Activated gamma-delta T cell (primary cell): ENCODE results near the gene SPAG16.
"Not testable (repeated sequence)": the region's sequence is repeated elsewhere in the genome, so short reads cannot be mapped to it uniquely, and the experiment has no call there.

Experiments used
- DNase-seq: peaks from one replicate; lab custom pipeline; 2025; lab: John Stamatoyannopoulos, UW

Gene SPAG16

DNA sequence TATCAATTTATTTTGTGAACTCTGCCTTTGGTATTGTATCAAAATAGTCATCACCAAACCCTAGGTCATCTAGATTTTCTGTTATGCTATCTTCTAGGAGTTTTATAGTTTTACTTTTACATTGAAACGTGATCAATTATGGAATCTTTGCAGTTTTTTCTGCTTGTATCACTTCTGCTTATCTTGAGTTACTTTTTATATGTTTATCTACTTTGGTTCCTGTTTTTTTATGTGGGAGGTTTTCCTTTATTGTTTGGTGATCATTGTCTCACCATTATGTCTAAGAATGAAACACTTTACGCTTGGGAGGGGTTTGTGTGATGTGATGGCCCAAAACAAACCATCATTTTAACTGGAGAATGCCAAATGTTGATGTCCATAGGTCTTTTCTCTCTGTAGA lies 261.2 kb downstream of the SPAG16 start:
- DNase-seq = no peak

DNA sequence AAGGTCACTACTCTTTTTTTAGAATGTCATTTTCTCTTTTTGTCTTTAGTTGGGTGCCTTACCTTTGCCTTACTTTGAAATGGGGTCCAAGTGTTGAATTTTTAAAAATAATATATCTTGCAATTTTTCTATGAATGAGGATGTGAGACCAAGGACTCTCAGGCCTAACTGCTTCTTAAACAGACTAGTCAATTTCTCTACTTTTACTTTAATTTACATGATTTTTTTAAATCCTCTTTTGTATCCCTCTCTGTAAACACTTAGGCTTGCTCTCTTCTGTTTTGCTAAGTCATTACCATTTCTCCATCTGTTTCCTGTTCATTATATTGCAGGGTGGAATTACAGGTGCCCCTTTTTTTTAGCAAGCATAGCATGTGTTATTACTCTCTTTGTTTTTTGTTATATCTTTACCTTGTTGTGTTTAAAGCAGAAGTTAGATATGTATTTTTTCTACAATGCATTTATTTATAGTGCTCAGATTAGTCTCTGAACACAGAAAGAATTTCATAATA lies 261.8 kb downstream of the SPAG16 start:
- no peak for DNase-seq

DNA sequence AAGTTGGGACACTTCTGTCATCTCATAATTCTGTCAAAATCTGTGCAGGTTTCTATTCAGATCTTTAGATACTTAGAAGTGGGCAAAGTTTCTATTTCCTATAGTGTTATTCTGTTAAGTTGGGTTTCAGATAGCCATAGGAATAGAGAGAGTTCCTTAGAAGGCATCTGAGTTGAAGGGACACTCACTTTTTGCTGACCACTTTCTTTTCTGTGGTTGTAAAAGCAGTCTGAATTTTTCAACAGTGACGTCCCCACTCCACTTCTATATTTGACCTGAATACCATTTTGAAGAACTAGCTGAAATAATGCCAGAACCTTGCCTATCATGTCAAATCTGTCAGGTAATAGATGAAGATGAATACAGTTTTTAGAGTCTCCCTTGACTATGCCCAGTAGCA lies 267.3 kb downstream of the SPAG16 start:
- DNase-seq = no peak

DNA sequence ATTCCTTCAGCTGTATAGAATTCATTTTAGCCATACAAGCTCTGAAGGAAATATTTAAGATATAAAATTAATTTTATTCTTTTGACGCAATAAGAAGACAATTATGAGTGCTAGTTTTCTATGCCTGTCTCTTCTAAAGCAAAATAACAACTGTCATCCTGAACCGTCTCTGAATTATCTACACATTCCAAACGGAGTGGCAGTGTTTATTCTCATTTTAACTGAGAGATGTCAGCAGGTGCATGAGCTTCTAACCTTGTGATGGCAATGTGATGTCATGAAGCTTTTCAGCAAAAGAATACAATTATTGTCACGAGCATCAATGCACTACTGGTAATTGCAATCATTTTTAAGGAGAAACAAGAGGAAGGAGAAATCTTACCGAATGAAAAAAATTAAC lies 274.8 kb downstream of the SPAG16 start:
- DNase-seq = no peak

DNA sequence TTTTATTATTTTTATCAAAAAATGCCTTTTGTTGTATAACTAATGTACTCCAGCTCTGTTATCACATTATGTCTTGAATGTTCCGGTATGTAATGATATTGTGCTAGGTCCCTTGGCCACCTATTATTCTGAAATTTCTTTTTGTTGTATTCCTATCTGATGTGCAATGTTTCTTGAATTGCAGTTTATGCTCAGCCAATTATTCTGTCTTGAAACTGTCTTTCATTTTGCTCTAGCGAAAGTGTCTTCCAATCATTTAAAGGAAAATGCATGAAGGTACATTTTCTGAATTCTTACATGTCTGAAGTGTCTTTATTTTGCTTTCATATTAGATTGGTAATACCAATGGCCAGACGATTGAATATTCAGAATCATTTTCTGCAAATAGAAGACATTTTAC lies 277.5 kb downstream of the SPAG16 start:
- no peak for DNase-seq

DNA sequence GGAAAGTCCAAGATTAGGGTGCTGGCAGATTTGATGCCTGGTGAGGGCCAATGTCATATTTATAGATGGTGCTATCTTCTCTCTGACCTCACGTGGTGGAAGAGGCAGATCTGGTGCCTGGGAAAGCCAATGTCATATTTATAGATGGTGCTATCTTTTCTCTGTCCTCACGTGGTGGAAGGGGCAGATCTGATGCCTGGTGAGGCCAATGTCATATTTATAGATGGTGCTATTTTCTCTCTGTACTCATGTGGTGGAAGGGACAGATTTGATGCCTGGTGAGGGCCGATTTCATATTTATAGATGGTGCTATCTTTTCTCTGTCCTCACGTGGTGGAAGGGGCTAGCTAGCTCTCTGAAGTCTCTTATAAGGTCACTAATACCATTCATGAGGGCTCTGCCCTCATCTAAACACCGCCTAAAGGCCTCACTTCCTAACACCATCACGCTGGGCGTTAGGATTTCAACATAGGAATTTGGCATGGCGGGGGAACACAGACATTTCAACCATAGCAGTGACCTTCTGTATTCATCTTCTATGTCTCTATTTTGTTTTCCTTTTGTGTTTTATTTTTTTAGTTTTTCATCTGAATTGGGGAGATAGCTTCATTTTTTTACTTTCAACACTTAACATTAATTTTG lies 278.4 kb downstream of the SPAG16 start:
- DNase-seq = no peak

DNA sequence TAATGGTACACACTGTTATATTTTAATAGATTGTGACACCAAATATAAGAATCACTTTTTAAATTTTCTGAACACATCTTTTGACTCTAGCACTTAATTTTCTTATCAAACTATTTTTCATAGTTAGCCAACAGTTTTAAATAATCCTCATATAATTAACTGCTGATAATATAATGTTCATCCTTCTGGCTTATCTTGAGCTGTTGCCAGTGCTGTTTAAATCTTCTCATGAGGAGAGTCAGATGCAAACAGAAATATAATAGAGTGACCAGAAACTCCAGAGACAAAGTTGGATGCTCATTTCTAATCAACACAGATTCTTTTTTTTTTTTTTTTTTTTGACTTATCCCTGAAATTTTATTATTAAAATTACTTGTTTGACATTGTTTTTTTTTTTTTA lies 282.6 kb downstream of the SPAG16 start:
- DNase-seq = no peak

DNA sequence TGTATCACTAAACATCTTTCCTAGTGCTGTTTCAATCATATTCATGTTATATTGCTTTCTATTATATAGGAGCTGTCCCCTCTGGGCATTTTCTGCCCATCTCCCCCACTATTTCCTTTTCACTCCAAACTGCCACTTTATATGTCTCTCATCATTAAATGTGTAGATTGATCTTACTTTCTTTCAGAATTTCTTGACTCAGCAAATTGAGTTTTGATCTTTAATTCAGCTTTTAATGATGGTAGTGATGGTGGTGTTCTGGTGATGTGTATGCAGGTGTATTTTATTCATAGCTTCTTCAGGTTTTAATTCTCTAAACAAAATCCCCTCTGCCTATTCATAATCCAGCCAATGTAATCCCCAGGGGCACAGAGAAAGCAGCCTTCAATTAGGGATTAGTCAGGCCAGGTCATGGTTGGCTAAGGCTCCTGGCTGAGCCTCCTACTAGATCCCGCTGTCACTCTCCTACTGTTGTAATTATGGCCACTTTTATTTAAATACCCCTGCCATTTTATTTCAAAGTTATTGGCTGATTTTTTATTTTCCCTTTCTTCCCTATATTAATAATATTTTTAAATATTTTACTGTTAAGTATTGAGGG lies 325.4 kb downstream of the SPAG16 start:
- DNase-seq = no peak

DNA sequence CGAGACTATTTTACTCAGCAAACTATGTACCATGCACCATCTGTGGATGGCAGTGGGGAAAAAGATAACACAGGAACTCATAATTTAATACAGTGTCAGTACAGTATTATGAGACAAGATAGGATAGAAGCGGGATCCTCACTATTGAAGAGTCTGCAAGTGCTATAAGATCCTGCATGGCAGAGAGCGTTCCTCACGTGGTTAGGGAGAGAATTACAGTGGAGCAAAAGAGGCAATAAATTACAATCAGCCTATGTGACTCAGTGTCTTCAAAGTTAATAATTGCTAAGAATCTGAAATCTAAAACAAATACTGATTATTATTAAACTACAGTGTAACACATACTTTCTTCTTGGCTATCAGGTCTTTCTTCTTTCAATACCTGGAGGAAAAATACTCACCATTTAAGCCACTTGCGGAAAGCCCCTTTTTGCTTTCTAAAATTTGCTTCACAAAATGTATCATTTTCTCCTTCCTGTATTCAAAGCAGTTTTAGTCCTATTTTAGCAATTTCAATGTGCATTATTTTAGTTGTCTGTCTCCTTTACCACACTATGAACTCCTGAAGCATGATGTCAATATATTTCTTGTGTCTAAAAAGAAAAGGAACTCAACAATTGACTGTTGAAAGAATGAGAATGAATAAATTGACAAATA lies 342.9 kb downstream of the SPAG16 start:
- DNase-seq = no peak

DNA sequence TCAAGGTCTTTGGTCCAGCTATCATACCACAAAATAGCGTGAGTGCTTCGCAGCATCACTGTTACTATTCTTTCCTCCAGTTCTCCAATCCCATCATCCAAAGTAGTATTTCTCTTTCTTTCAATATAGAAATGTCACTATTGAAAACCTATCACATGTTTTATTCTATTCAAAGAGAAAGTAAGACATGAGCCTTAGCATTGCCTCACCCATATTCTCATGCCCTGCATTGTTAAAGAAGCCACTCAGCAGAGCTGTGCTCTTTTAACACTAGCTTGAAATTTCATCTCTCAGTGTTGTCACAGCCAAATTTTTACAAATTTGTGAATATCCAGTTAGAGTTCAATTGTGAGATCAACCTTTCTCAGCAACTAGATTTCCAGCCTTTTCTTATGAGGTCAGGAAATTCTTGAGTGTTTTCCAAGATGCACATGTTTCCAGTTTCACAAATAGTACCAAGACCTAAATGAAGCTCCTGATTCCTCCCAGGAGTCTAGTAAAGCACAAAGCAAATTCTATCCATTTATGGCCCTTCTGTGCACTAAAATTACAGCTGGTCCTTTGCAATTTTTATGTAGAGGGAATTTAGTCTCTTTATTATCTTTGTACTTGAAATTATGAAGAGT lies 343.7 kb downstream of the SPAG16 start:
- no peak for DNase-seq

DNA sequence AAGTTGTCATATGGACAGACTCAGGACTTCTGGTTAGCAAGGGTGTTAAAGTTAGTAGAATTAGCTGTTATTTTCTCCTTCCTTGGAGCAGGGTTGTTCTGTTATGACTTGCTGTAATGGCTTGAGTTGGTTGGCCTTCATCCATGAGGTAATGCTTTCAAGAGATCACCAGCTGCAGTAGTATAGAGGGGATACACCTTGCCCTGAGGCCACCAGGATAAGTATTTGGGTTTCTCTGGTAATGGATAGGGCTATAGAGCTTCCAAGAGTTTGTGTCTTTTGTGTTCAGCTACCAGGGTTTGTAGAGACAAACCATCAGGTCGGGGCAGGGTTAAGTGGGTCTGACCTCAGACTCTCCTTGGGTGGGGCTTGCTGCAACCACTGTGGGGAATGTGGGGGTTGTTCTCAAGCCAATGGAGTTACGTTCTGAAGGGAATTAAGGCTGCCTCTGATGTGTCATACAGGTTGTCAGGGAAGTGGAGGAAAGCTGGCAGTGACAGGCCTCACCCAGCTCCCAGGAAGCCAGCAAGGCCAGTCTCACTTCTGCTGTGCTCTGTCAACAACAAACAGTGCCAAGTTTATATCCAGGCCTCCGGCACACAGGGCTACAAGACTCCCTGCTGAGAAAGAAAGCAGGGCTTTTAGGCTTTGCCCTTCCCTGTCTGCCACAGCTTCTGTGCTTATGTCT lies 356.6 kb downstream of the SPAG16 start:
- DNase-seq = no peak

DNA sequence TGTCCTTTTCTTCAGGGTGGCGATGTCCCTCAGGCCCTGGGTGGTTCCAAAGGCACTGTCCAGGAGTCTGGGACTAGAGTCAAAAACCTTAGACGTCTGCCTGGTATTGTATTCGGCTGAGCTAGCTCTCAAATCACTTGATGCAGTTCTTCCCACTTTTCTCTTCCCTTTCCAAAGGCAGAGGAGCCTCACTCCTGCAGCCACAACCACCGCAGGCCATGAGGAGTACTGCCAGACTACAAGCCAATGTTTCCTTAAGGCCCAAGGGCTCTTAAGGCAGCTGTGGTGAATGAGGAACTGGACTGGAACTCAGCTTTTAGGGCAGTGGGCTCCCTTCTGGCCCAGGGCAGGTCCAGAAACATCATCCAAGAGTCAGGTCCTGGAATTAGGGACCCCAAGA lies 360.7 kb downstream of the SPAG16 start:
- DNase-seq = no peak

DNA sequence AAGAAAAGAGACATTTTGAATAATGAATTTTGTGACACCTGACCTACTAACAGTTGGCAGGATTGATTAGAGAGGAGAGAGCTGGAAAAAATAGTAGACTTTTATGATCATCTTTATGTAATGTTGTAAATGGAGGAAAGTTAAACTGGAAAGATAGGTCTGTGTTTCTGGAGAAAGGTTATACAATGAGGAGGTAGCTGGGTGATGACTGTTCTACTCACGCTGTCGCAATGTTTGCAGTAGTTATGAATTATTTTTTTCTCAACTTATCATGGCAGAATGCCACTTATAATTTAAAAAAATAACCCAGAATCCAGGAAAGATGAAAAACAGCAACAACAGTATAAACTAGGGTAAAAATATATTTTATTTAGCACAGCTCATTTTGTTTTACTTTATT lies 364.9 kb downstream of the SPAG16 start:
- DNase-seq = no peak

DNA sequence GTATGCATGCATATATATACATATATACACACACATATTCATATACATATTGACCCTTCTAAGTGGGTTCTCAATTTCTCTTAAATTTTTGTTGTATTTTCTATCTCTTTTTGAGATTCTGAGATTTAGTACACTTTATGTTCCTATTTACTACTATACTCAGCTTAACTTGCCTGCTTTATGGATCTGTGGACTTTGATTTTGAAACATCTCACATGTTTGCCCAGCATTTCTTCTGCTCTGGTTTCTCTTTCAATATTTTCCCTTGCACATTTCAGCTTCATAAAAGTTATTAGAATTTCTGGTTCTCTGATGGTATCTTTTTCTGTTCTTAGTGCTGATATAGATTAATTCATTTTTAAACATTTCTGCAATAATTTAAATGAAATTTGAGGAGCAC lies 380.6 kb downstream of the SPAG16 start:
- no peak for DNase-seq

DNA sequence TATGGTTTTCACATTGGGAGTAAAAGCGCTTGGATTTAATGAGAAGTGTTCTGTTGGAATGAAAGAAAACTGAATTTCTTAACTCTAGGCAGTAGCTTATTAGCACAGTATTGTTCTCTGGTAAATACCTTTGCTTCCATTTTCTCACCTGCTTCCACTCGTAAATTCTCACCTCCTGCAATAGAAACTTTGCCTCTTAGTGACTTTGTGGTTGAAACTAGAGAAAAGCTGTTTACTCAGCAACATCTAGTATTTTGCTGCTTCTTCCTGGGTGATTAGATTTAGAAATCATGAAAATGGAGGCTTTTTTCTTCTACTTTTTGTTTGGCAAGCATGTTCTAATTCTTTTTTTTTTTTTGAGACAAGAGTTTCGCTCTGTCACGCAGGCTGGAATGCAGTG lies 385.4 kb downstream of the SPAG16 start:
- DNase-seq = no peak

DNA sequence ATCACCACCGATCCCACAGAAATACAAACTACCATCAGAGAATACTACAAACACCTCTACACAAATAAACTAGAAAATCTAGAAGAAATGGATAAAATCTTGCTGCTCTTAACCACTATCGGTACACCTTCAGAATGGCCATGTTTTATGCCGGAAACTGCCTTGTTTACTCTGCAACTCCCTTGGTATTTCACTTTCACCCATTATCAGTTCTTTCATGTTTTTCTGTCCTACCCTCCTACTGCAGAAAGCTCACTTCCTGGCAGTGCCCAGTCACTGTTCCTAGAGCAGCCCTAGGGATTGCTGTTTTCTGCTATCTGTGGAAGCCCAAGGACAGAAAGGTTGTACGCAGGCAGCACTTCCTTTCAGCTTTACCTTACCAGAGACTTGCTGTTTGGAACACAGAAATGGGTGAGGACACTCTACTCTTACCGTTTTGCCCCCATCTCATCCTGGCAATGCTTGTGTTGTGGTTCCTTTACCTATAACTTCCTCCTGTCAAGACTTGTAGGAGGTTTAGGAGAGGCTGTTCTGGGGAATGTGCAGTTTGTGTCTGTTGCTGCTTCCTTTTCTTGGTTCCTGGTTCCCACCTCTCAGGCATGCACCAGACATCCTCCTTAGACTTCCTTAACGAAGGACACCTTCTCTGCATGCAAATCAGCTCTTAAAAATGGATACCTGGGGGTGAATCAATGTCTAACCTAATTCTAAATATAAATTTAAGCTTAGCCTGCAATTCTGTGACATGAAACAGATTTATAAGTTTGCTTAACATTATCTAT lies 394.4 kb downstream of the SPAG16 start:
- no peak for DNase-seq

DNA sequence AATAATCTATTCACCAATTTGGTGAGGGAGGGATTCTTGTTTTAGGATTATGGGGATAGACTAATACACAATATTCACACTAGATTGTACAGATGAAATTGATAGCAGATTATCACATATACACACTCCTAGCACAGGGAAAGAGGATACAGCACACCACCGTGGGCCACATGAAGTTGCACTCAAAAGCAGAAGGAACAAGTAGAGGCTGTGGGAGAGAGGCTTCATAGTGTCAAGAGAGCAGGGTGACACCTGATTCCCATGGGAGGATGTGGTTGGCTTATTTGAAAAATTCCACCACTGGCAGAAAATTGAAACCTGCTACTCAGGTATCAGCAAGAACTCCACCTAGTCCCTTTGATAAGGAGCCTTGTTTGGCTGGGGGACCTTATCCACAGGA lies 395.6 kb downstream of the SPAG16 start:
- no peak for DNase-seq

DNA sequence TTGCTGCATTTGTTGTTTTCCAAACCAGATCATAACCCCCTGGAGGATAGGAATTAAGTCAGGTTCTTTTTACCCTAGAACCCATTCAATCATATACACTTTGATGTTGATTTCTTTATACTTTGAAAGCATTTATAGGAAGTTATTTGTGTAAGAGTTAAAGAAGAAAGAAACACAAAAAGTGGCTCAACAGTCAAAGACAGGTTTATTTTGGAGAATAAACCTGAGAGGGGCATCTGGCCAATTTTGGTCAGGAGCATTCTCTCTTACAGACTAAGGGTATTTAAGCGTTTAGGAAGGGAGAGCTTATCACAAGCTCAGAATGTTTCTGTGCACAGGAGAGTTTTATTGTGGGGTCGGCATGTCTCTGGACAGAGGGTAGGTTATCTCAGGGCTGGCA lies 398.0 kb downstream of the SPAG16 start:
- no peak for DNase-seq

DNA sequence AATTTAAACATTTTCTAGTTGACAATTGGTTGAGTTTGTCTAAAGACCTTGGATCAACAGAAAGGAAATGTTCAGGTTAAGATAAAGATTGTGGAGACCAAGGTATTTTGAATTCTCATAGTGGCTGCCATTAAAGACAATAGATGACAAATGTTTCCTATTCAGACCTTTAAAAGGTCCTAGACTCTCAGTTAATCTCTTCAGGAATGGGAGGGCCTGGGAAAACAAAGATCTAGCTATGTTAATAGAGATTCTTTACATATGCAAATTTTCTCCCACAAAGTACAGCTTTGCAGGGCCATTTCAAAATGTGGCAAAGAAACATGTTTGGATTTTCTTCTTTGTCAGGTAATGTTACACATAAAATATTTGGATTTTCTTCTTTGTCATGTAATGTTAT lies 403.9 kb downstream of the SPAG16 start:
- no peak for DNase-seq

DNA sequence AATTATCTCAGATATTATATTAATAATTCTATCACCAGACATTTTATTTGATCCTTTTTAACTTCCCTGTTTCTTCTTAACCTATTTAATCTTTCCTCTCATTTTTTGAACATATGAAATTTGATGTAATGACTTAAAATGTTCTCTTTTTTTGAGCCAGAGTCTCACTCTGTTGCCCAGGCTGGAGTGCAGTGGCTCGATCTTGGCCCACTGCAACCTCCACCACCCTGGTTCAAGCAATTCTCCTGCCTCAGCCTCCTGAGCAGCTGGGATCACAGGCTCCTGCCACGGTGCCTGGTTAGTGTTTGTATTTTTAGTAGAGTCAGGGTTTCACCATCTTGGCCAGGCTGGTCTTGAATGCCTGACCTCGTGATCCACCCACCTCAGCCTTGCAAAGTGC lies 404.6 kb downstream of the SPAG16 start:
- not testable (repeated sequence) for DNase-seq

DNA sequence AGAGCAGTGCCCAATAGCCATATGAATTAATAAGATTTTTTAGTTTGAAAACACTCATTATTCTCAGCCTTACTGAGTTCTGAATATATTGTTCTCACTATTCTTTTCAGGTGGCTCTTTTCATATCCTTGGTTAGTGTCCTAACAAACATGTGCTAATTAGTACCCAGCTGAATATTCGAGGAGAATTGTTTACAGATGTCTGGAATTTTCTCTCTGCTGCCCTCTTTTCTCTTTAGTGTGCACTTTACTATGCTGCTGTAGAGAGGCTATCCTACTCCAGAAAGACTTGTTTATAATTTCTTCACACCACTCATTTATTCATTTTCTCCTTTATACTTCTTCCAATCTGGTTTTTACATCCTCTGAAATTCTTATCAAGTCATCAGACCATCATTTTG lies 405.3 kb downstream of the SPAG16 start:
- DNase-seq = no peak

DNA sequence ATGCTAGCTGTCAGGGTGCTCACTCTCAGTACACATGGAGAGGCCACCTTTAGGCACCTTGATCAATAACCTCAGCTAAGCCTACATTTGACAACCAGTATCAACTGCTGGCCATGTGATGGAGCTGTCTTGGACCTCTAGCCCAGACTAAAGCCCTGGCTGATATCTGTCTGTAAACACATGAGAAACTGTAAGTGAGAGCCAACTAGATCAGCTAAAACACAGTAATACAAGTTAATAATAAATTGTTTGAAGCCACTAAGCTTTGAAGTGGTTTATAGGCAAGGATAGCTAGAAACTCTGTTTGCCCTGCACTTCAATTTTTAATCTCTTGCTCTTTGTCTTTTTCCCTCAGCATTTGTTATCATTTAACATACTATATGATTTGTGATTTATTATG lies 407.1 kb downstream of the SPAG16 start:
- no peak for DNase-seq
